GM12878 (cell line): ENCODE measurements around the gene CLTRN. TPM values are rescaled to one million over a fixed set of nuclear protein-coding genes. Genes with fewer than 3 reads are reported as not detected.

ENCODE experiments used
- ATAC-seq: fragments of 200-7000 bp; cut with Tn5 transposase; 3 replicates; pipeline ENCODE4 v1.9.1; 2020; ENCODE audit warnings: mild to moderate bottlenecking, moderate library complexity
- BruUV-seq: library from RNA; stranded (reverse); fragments of 400-500 nt; replicated peaks from 2 replicates; lab custom pipeline; 2021; lab: Mats Ljungman, UMichigan
- CTCF ChIA-PET: fragments of 300-600 bp; sonication (Branson Sonifier 250); formaldehyde crosslinking; extraction: SDS; loops from one replicate; lab custom pipeline; 2021; ENCODE audit warnings: inconsistent platforms; lab: Yijun Ruan, JAX
- POLR2A ChIA-PET: fragments of 350-600 bp; formaldehyde crosslinking; extraction: SDS; loops from one replicate; lab custom pipeline; 2021; ENCODE audit warnings: inconsistent platforms; lab: Charles Lee
- RAD21 ChIA-PET: fragments of 300-600 bp; sonication (Branson Sonifier 250); formaldehyde crosslinking; loops from one replicate; lab custom pipeline; 2023; ENCODE audit warnings: antibody characterized with exemption; ENCODE audit not compliant: unreplicated experiment; lab: Charles Lee
- SMC1A ChIA-PET: fragments of 300-600 bp; sonication (Branson Sonifier 250); formaldehyde crosslinking; loops from one replicate; lab custom pipeline; 2023; ENCODE audit not compliant: unreplicated experiment, uncharacterized antibody; lab: Charles Lee
- DNase-seq: peaks from one replicate; pipeline ENCODE4 v3.0.0-alpha.2; 2011; ENCODE audit warnings: low read depth, low spot score
- FAIRE-seq: peaks from 3 replicates; lab custom pipeline; 2011; peaks lifted over from hg19 to GRCh38; lab: Jason Lieb, UNC
- H2AFZ ChIP-seq: 2 replicates; pipeline ENCODE4 v1.6.0; 2011; ENCODE audit warnings: low read depth, low read length, control low read depth; ENCODE audit not compliant: control insufficient read depth
- H3K27ac ChIP-seq: 2 replicates; pipeline ENCODE4 v1.5.1; 2011; ENCODE audit warnings: control low read depth; ENCODE audit not compliant: control insufficient read depth, insufficient read depth
- H3K27me3 ChIP-seq, 2 experiments: replicated peaks in 1 of 2; 2 replicates each; pipeline versions ENCODE4 v1.6.0 to v1.6.1; 2011; ENCODE audit warnings: low read length in 1 of 2; ENCODE audit not compliant: control insufficient read depth in 2 of 2, insufficient read depth in 2 of 2
- H3K36me3 ChIP-seq, 2 experiments: 2 replicates each; pipeline ENCODE4 v1.5.1; 2011; ENCODE audit warnings: low read length in 1 of 2; ENCODE audit not compliant: control insufficient read depth in 2 of 2, insufficient read depth in 2 of 2
- H3K4me1 ChIP-seq: 2 replicates; pipeline ENCODE4 v1.6.1; 2011; ENCODE audit warnings: mild to moderate bottlenecking, low read length, moderate library complexity, mixed read lengths; ENCODE audit not compliant: control insufficient read depth, insufficient read depth
- H3K4me2 ChIP-seq: 2 replicates; pipeline ENCODE4 v1.6.0; 2011; ENCODE audit warnings: control low read depth; ENCODE audit not compliant: control insufficient read depth, insufficient read depth
- H3K4me3 ChIP-seq: fragments of 200-600 bp; sonication (generic); 2 replicates; pipeline ENCODE4 v1.5.1; 2016
- H3K79me2 ChIP-seq: 2 replicates; pipeline ENCODE4 v1.6.0; 2011; ENCODE audit warnings: low read length; ENCODE audit not compliant: control insufficient read depth, insufficient read depth
- H3K9ac ChIP-seq: 2 replicates; pipeline ENCODE4 v1.8.0; 2011; ENCODE audit warnings: low read length, control low read depth, mixed read lengths; ENCODE audit not compliant: control insufficient read depth, insufficient read depth
- H3K9me3 ChIP-seq: replicated peaks from 3 replicates; pipeline ENCODE4 v1.5.1; 2011; ENCODE audit warnings: mild to moderate bottlenecking, low read length; ENCODE audit not compliant: control insufficient read depth, insufficient read depth
- H4K20me1 ChIP-seq: 2 replicates; pipeline ENCODE4 v1.6.0; 2011; ENCODE audit not compliant: control insufficient read depth, insufficient read depth
- CREM ChIP-seq: IDR thresholded peaks from 2 replicates; pipeline ENCODE4 v1.6.1; 2014; ENCODE audit warnings: antibody characterized with exemption, low read depth
- PRDM15 ChIP-seq: fragments of 450-650 bp; formaldehyde crosslinking; IDR thresholded peaks from 2 replicates; pipeline ENCODE4 v1.4.0; 2020; ENCODE audit warnings: mild to moderate bottlenecking, moderate library complexity
- SPI1 ChIP-seq: IDR thresholded peaks from 2 replicates; pipeline ENCODE4 v1.6.1; 2011; ENCODE audit warnings: low read depth, mild to moderate bottlenecking, low read length, moderate library complexity, borderline replicate concordance; ENCODE audit not compliant: insufficient read depth
- SREBF1 ChIP-seq: IDR thresholded peaks from 2 replicates; pipeline ENCODE4 v1.6.1; 2012; ENCODE audit warnings: mild to moderate bottlenecking, low read length
- TCF12 ChIP-seq: IDR thresholded peaks from 2 replicates; pipeline ENCODE4 v1.6.1; 2011; ENCODE audit warnings: low read depth, mild to moderate bottlenecking, low read length
- YBX1 ChIP-seq: fragments of 450-650 bp; IDR thresholded peaks from 2 replicates; pipeline ENCODE4 v1.6.1; 2016; ENCODE audit warnings: antibody characterized with exemption
- ZNF217 ChIP-seq: fragments of 450-650 bp; IDR thresholded peaks from 2 replicates; pipeline ENCODE4 v1.6.1; 2017; ENCODE audit warnings: antibody characterized with exemption, mild to moderate bottlenecking
- ZNF687 ChIP-seq: fragments of 450-650 bp; IDR thresholded peaks from 2 replicates; pipeline ENCODE4 v1.6.1; 2017; ENCODE audit warnings: mild to moderate bottlenecking, moderate library complexity
- WGBS: methylation state at CpG from one replicate; pipeline ENCODE4 v1.1.6; 2016; ENCODE audit warnings: low lambda C conversion rate; ENCODE audit not compliant: insufficient replicate concordance, insufficient coverage; ENCODE audit errors: missing lambda C conversion rate; 5-methylcytosine and 5-hydroxymethylcytosine counted together
- in situ Hi-C: fragments of 300-500 bp; cut with MboI; formaldehyde crosslinking; loops from 9 replicates; pipeline ENCODE4 v1.14.3; 2018; ENCODE audit warnings: mixed read lengths
- intact Hi-C: fragments of 100-400 bp; cut with micrococcal nuclease; formaldehyde crosslinking; loops from one replicate; pipeline ENCODE4 v1.14.2; 2022; ENCODE audit not compliant: unreplicated experiment
- polyA plus RNA-seq, 11 experiments: library from polyadenylated mRNA; depleted of rRNA in 4 of 11; unstranded in 6 of 11; stranded (reverse) in 5 of 11; fragments of >200 nt; fragmentation: Nextera tagmentation in 4 of 11; fragmentation: Illumina TruSeq in 1 of 11; extraction: Ambion mirVana in 4 of 11; extraction: Trizol in 1 of 11; gene quantifications; 1 replicate in 1 of 11; 2 replicates in 10 of 11; pipeline versions ENCODE4 v1.2.1 to v1.2.3, GENCODE V29; 2011 to 2016; ENCODE audit warnings: inconsistent platforms in 2 of 11, missing spikeins in 2 of 11, low read depth in 1 of 11
- total RNA-seq, 4 experiments: library from RNA; depleted of rRNA in 3 of 4; stranded (reverse); fragments of >200 nt in 3 of 4; fragmentation: Illumina TruSeq in 1 of 4; extraction: Trizol in 1 of 4; gene quantifications; 2 replicates each; pipeline versions ENCODE4 v1.2.1 to v1.2.3, GENCODE V29; 2013 to 2021
- TF ChIP-seq, protein P1 (sequence below): IDR thresholded peaks from 2 replicates; pipeline ENCODE4 v1.6.1; 2011; ENCODE audit warnings: mild to moderate bottlenecking, low read depth, low read length, moderate library complexity; ENCODE audit not compliant: insufficient replicate concordance

The CLTRN gene
- total and polyA plus RNA-seq, 10 of the 15 experiments (the other 5 are each of a cell fraction or from before 2014, with no cell fraction given) = 0.13 to 0.75 (median 0.27) TPM; not detected in 1

DNA sequence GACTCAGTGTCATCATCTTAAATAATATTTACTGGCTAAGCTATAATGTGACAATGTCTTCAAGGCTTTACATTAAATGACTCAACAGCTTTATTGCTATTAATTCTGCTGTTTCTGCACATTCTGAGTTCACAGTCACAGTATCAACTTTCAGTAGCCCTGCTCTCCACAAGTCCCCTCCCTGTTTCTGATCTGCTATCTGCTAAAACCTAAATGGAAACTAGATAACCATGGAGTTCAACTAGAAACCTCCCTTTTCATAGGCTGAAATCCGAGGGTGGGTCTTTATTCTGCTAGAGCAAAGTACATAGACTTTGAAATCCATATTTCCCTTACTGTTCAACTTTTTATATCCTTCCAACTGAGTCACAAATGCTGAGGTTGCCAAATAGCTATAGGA, 58.5 kb downstream of the CLTRN start:
- Histone ChIP-seq H4K20me1 (no peaks in the 10 kb centered on the region), H2AFZ (no peak overlapping the region), H3K4me3 (no peak overlapping the region), H3K79me2 (no peaks in the 10 kb centered on the region), H3K9me3 (no peaks in the 10 kb centered on the region), H3K27me3 (no peaks in the 10 kb centered on the region; a peak in 3 of 4 replicates), H3K27ac (no peak overlapping the region), H3K36me3 (no peaks in the 10 kb centered on the region), H3K4me1 (no peaks in the 10 kb centered on the region), H3K9ac (no peak overlapping the region), H3K4me2 (no peak overlapping the region)
- BruUV-seq = no TSS peak
- ChIA-PET POLR2A (interaction anchor here (0.6 kb wide), 1 partner anchor 18 kb away, joined by 3 read pairs; no protein-coding TSS in a partner anchor), CTCF (no interaction called here), SMC1A (no interaction called here), RAD21 (no interaction called here)
- no peak for ATAC-seq
- intact Hi-C loops = no loop called here
- 0% methylated on average over 1 of the region's 1 CpG for WGBS
- no peak for DNase-seq
- no peak for FAIRE-seq
- in situ Hi-C loops = no loop called here
- no peak for TF ChIP-seq SREBF1

- Histone ChIP-seq H3K4me1 (no peaks in the 10 kb centered on the region), H3K9ac (no peak overlapping the region), H3K36me3 (no peaks in the 10 kb centered on the region), H3K9me3 (no peaks in the 10 kb centered on the region), H4K20me1 (no peaks in the 10 kb centered on the region), H2AFZ (no peak overlapping the region), H3K4me2 (no peak overlapping the region), H3K27me3 (no peaks in the 10 kb centered on the region; a peak in 2 of 4 replicates), H3K27ac (no peak overlapping the region), H3K4me3 (no peak overlapping the region), H3K79me2 (no peaks in the 10 kb centered on the region)
- DNase-seq (no peak), ATAC-seq (no peak), FAIRE-seq (no peak)
- ChIA-PET SMC1A (no interaction called here), POLR2A (no interaction called here), RAD21 (no interaction called here), CTCF (no interaction called here)
- in situ Hi-C loops (no loop called here), intact Hi-C loops (no loop called here)
- no TSS peak for BruUV-seq
- 0% methylated on average over 1 of the region's 1 CpG for WGBS
- TF ChIP-seq TCF12 (no peak), CREM (no peak), ZNF217 (no peak), PRDM15 (no peak), ZNF687 (no peak), YBX1 (no peak), SPI1 (no peak)
- TF ChIP-seq, protein P1, sequence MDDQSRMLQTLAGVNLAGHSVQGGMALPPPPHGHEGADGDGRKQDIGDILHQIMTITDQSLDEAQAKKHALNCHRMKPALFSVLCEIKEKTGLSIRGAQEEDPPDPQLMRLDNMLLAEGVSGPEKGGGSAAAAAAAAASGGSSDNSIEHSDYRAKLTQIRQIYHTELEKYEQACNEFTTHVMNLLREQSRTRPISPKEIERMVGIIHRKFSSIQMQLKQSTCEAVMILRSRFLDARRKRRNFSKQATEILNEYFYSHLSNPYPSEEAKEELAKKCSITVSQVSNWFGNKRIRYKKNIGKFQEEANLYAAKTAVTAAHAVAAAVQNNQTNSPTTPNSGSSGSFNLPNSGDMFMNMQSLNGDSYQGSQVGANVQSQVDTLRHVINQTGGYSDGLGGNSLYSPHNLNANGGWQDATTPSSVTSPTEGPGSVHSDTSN = no peak
Measured at GRCh38 chrX:15605226-15605625, 59.4 kb downstream of the CLTRN start.
